AG04449 (cell line): ENCODE results near the gene E2F4.

Experiments
- CTCF ChIA-PET: fragments of 350-600 bp; formaldehyde crosslinking; extraction: SDS; loops from one replicate; lab custom pipeline; 2021; ENCODE audit warnings: antibody characterized with exemption; lab: Yijun Ruan, JAX
- POLR2A ChIA-PET: fragments of 400-600, 350-600 bp; formaldehyde crosslinking; extraction: SDS; loops from one replicate; lab custom pipeline; 2020; ENCODE audit warnings: antibody characterized with exemption, inconsistent platforms; lab: Yijun Ruan, JAX
- DNase-seq: peaks from one replicate; pipeline ENCODE4 v3.0.0-alpha.2; 2010; ENCODE audit warnings: low read depth, low spot score
- H3K4me3 ChIP-seq: 2 replicates; pipeline ENCODE4 v1.5.1; 2011; ENCODE audit warnings: low read depth, mild to moderate bottlenecking, control low read depth, low read length
- TF ChIP-seq, protein P1 (sequence below): IDR thresholded peaks from one replicate; pipeline ENCODE4 v1.5.1; 2011; ENCODE audit warnings: mild to moderate bottlenecking, moderate library complexity, low read length, control low read depth, inconsistent platforms; ENCODE audit not compliant: insufficient read depth; ENCODE audit errors: missing control alignments

The E2F4 gene

DNA sequence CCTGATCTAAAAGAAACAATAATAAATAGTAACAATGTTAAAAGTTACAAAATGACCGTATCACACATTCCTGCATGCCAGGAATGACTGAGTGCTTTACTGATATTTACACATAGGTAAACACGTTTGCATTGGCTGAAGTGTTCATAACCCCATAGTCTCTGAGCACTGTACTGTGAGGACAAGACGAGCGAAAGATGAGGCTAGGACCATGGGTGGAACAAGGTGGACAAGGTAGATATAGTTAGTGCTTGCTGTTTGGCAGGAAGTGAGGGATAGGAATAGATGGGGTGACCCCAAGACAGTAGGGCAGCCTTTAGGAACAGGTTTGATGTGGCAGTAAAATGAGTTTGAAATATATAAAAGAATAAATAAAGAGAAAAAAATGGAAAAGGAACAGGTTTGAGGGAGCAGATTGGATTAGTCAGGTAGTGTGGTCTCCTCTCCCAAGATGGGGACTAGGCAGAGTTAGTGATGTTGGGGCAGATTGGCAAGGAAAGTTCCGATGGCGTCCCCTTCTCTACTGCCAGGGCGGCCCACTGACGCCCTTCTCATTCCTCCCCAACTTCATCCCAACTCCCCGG is 452 bp upstream of the E2F4 start:
- POLR2A ChIA-PET = no interaction called here
- H3K4me3 ChIP-seq = peak overlapping the region; percentile 56
- CTCF ChIA-PET = interaction anchor here (7.5 kb wide), 1 partner anchor 240 kb away, joined by 90 read pairs; no protein-coding TSS in a partner anchor
- DNase-seq = no peak
- TF ChIP-seq, protein P1, sequence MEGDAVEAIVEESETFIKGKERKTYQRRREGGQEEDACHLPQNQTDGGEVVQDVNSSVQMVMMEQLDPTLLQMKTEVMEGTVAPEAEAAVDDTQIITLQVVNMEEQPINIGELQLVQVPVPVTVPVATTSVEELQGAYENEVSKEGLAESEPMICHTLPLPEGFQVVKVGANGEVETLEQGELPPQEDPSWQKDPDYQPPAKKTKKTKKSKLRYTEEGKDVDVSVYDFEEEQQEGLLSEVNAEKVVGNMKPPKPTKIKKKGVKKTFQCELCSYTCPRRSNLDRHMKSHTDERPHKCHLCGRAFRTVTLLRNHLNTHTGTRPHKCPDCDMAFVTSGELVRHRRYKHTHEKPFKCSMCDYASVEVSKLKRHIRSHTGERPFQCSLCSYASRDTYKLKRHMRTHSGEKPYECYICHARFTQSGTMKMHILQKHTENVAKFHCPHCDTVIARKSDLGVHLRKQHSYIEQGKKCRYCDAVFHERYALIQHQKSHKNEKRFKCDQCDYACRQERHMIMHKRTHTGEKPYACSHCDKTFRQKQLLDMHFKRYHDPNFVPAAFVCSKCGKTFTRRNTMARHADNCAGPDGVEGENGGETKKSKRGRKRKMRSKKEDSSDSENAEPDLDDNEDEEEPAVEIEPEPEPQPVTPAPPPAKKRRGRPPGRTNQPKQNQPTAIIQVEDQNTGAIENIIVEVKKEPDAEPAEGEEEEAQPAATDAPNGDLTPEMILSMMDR = no peak

DNA sequence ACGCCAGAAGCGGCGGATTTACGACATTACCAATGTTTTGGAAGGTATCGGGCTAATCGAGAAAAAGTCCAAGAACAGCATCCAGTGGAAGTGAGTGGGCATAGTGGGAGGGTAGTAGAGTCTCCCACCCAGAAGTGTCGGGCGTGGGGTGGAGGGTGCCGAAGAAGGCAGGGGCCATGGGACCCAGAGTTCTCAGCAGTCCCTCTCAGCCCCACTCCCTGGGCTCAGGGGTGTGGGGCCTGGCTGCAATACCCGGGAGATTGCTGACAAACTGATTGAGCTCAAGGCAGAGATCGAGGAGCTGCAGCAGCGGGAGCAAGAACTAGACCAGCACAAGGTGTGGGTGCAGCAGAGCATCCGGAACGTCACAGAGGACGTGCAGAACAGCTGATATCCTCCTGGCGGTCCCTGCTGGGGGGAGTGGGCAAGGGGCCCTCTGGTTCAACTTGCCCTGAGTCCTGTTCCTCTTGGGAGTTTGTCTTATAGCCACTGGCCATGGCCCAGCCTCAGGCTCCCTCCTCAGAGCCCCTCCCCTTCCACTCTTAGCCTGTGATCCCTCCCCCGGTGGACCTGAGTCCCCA is 916 bp downstream of the E2F4 start:
- ChIA-PET CTCF (interaction anchor here (0.7 to 9.3 kb wide), 3 partner anchors 10 to 238 kb away, joined by 3 to 83 read pairs (median 3); no protein-coding TSS in a partner anchor), POLR2A (no interaction called here)
- TF ChIP-seq, protein P1 = no peak
- no peak for DNase-seq
- H3K4me3 ChIP-seq = peak overlapping the region; percentile 97

DNA sequence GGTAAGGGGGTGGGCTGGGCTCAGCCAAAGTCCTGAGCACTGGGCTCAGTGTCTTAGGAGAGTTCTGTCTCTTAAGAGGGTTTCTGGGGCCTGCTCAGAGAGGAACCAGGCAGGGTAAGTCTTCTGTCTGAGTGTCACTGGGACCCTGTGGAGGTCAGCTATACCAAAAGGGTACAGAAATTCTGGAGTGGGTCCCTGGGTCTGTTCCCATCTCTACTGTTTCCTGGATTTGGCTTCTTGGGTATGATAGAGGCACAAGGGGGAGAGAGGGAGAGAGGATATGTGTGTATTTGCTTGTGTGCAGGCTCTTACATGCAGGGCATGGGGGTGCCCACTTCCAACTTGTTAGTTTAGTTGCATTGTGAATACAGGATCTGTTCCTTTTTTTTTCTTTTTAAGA is 1.6 kb downstream of the E2F4 start:
- ChIA-PET POLR2A (interaction anchor here (1.1 kb wide), 1 partner anchor 14 kb away, joined by 3 read pairs; no protein-coding TSS in a partner anchor), CTCF (interaction anchor here (0.7 to 9.3 kb wide), 4 partner anchors 9 to 39 kb away, joined by 3 to 83 read pairs (median 8); no protein-coding TSS in a partner anchor)
- TF ChIP-seq, protein P1 = no peak
- peak overlapping the region; percentile 97 for H3K4me3 ChIP-seq
- no peak for DNase-seq

DNA sequence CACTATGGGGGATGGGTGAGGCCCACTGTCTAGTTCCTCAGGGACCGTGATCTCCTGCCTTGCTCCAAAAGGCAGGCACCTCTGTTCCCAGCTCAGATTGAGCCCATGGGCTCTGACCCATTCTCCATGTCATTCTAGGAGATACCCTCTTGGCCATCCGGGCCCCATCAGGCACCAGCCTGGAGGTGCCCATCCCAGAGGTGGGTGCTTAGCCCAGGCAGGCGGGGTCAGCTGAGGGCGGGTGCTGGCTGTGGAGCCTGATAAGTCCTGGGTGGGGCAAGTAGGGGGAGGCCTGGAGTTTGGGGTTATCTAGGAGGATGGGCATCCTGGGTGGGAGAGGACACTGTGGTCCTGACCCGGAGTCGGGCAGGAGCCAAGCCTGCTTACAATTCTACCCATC is 2.3 kb downstream of the E2F4 start:
- ChIA-PET CTCF (interaction anchor here (1.7 to 9.3 kb wide), 3 partner anchors 9 to 39 kb away, joined by 5 to 83 read pairs (median 10); no protein-coding TSS in a partner anchor), POLR2A (interaction anchor here (1.1 kb wide), 1 partner anchor 13 kb away, joined by 3 read pairs; no protein-coding TSS in a partner anchor)
- no peak overlapping the region for H3K4me3 ChIP-seq
- TF ChIP-seq, protein P1 = no peak
- no peak for DNase-seq

DNA sequence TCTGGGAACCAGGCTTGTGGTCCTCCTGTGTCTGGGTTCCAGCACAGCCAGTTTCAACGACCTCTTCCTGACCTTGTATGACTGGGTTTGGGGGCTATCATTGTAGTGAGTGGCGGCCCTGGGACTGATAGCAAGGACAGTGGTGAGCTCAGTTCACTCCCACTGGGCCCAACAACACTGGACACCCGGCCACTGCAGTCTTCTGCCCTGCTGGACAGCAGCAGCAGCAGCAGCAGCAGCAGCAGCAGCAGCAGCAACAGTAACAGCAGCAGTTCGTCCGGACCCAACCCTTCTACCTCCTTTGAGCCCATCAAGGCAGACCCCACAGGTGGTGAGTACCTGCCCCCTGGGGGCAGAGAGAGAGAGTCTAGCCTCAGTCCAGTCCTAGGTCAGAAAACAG is 3.7 kb downstream of the E2F4 start:
- ChIA-PET POLR2A (no interaction called here), CTCF (interaction anchor here (0.9 to 9.3 kb wide), 3 partner anchors 11 to 31 kb away, joined by 3 to 83 read pairs (median 10); partner anchors contain the start of gene TMEM208)
- no peak overlapping the region for H3K4me3 ChIP-seq
- TF ChIP-seq, protein P1 = no peak
- DNase-seq = no peak

DNA sequence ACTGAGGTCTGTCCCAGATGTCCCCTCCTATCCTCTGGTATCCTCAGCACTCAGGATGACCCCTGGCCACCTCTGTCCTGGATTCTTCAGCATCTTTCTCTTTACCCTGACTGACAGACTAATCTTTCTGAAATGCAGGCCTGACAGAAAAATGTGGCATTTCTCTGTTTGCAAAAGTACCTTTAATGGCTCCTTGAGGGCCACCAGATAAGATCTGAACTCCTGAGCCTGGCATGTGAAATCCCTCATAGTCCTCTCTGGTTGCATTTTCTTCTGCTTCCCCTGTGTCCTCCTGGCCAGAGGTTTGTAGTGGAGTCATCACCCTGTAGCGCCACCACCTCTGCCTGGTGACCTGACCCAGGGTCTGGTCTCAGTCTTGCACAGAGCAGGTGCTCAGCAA is 4.9 kb downstream of the E2F4 start:
- H3K4me3 ChIP-seq = no peak overlapping the region
- POLR2A ChIA-PET = interaction anchor here (0.9 to 1.8 kb wide), 2 partner anchors 11 to 21 kb away, joined by 3 to 7 read pairs; no protein-coding TSS in a partner anchor
- CTCF ChIA-PET = interaction anchor here (0.8 to 9.3 kb wide), 6 partner anchors 12 to 269 kb away, joined by 3 to 83 read pairs (median 6); partner anchors contain the start of gene TMEM208
- TF ChIP-seq, protein P1 = no peak
- no peak for DNase-seq
